GM12878 (cell line): ENCODE results near the gene NOCT. TPM values are rescaled to one million over a fixed set of nuclear protein-coding genes. Genes with fewer than 3 reads are reported as not detected.

Source experiments
- DPF2 ChIP-seq: fragments of 450-650 bp; IDR thresholded peaks from 2 replicates; pipeline ENCODE4 v1.6.1; 2017; ENCODE audit warnings: mild to moderate bottlenecking
- GATAD2B ChIP-seq: fragments of 450-650 bp; conservative IDR thresholded peaks from 2 replicates; pipeline ENCODE4 v1.6.1; 2017; ENCODE audit warnings: low read depth, mild to moderate bottlenecking, moderate library complexity
- HDAC6 ChIP-seq: fragments of 200-600 bp; sonication (generic); IDR thresholded peaks from one replicate; pipeline ENCODE4 v1.8.0; 2017; ENCODE audit warnings: antibody characterized with exemption; ENCODE audit not compliant: unreplicated experiment
- JUND ChIP-seq: IDR thresholded peaks from 2 replicates; pipeline ENCODE4 v1.6.1; 2012; ENCODE audit warnings: low read depth, mild to moderate bottlenecking, low read length, improper control_type of control experiment, moderate library complexity
- KLF5 ChIP-seq: fragments of 450-650 bp; IDR thresholded peaks from 2 replicates; pipeline ENCODE4 v1.6.1; 2014; ENCODE audit warnings: mild to moderate bottlenecking; ENCODE audit not compliant: partially characterized antibody
- NR2C2 ChIP-seq: IDR thresholded peaks from 2 replicates; pipeline ENCODE4 v1.6.1; 2011; ENCODE audit warnings: borderline replicate concordance, low read depth; ENCODE audit not compliant: control insufficient read depth, insufficient read length
- TBL1XR1 ChIP-seq: IDR thresholded peaks from 2 replicates; pipeline ENCODE4 v1.6.1; 2012; ENCODE audit warnings: low read depth, low read length, improper control_type of control experiment
- ZNF384 ChIP-seq: IDR thresholded peaks from 2 replicates; pipeline ENCODE4 v1.6.1; 2012; ENCODE audit warnings: low read depth, mild to moderate bottlenecking, low read length, improper control_type of control experiment, borderline replicate concordance
- ZNF592 ChIP-seq: fragments of 450-650 bp; IDR thresholded peaks from 2 replicates; pipeline ENCODE4 v1.6.1; 2017; ENCODE audit warnings: mild to moderate bottlenecking, moderate library complexity
- polyA plus RNA-seq, 11 experiments: library from polyadenylated mRNA; depleted of rRNA in 4 of 11; unstranded in 6 of 11; stranded (reverse) in 5 of 11; fragments of >200 nt; fragmentation: Nextera tagmentation in 4 of 11; fragmentation: Illumina TruSeq in 1 of 11; extraction: Ambion mirVana in 4 of 11; extraction: Trizol in 1 of 11; gene quantifications; 1 replicate in 1 of 11; 2 replicates in 10 of 11; pipeline versions ENCODE4 v1.2.1 to v1.2.3, GENCODE V29; 2011 to 2016; ENCODE audit warnings: inconsistent platforms in 2 of 11, missing spikeins in 2 of 11, low read depth in 1 of 11
- total RNA-seq, 4 experiments: library from RNA; depleted of rRNA in 3 of 4; stranded (reverse); fragments of >200 nt in 3 of 4; fragmentation: Illumina TruSeq in 1 of 4; extraction: Trizol in 1 of 4; gene quantifications; 2 replicates each; pipeline versions ENCODE4 v1.2.1 to v1.2.3, GENCODE V29; 2013 to 2021
- TF ChIP-seq, protein P1 (sequence below): fragments of 450-650 bp; IDR thresholded peaks from 2 replicates; pipeline ENCODE4 v1.6.1; 2017; ENCODE audit warnings: mild to moderate bottlenecking, moderate library complexity
- TF ChIP-seq, protein P2 (sequence below): fragments of 150-350 bp; IDR thresholded peaks from 2 replicates; pipeline ENCODE4 v1.6.1; 2016; ENCODE audit warnings: low read depth, low read length
- TF ChIP-seq, protein P3 (sequence below): fragments of 450-650 bp; formaldehyde crosslinking; IDR thresholded peaks from 2 replicates; pipeline ENCODE4 v1.4.0; 2020; ENCODE audit warnings: mild to moderate bottlenecking, moderate library complexity

NOCT gene
- total and polyA plus RNA-seq, 10 of the 15 experiments (the other 5 are each of a cell fraction or from before 2014, with no cell fraction given): 1.4 to 17.6 (median 8.1) TPM

DNA sequence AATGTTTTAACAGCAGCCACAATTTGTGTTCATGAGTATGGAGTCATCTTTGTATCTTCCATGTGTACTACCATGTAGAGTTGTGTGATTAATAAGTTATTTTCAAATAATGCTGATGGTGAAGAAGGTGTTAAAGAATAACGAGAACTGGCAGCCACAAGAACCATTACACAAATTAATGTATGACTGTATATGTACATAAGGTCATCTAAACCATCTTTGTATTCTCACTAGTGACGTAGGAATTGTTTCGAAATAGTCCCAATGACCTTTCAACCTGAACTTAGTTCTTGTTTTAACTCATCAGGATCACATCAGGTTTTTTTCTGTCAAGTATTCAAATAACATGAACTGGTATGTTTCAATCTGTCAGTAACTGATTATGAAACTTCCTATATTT is 48.3 kb upstream of the NOCT start (continued):
- TF ChIP-seq, protein P1, sequence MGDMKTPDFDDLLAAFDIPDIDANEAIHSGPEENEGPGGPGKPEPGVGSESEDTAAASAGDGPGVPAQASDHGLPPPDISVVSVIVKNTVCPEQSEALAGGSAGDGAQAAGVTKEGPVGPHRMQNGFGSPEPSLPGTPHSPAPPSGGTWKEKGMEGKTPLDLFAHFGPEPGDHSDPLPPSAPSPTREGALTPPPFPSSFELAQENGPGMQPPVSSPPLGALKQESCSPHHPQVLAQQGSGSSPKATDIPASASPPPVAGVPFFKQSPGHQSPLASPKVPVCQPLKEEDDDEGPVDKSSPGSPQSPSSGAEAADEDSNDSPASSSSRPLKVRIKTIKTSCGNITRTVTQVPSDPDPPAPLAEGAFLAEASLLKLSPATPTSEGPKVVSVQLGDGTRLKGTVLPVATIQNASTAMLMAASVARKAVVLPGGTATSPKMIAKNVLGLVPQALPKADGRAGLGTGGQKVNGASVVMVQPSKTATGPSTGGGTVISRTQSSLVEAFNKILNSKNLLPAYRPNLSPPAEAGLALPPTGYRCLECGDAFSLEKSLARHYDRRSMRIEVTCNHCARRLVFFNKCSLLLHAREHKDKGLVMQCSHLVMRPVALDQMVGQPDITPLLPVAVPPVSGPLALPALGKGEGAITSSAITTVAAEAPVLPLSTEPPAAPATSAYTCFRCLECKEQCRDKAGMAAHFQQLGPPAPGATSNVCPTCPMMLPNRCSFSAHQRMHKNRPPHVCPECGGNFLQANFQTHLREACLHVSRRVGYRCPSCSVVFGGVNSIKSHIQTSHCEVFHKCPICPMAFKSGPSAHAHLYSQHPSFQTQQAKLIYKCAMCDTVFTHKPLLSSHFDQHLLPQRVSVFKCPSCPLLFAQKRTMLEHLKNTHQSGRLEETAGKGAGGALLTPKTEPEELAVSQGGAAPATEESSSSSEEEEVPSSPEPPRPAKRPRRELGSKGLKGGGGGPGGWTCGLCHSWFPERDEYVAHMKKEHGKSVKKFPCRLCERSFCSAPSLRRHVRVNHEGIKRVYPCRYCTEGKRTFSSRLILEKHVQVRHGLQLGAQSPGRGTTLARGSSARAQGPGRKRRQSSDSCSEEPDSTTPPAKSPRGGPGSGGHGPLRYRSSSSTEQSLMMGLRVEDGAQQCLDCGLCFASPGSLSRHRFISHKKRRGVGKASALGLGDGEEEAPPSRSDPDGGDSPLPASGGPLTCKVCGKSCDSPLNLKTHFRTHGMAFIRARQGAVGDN: 0 out of 2 replicates have a peak, but pooled peaks have one; percentile 16
- TF ChIP-seq NR2C2 (no peak), HDAC6 (no peak), ZNF592 (peak; percentile 68; the same call in 1 of the 2 replicates), ZNF384 (no peak; the same call in 1 of the 2 replicates), JUND (0 out of 2 replicates have a peak, but pooled peaks have one; percentile 37), TBL1XR1 (no peak), GATAD2B (no peak), KLF5 (peak; percentile 49), DPF2 (peak; percentile 94)
- TF ChIP-seq, protein P2, sequence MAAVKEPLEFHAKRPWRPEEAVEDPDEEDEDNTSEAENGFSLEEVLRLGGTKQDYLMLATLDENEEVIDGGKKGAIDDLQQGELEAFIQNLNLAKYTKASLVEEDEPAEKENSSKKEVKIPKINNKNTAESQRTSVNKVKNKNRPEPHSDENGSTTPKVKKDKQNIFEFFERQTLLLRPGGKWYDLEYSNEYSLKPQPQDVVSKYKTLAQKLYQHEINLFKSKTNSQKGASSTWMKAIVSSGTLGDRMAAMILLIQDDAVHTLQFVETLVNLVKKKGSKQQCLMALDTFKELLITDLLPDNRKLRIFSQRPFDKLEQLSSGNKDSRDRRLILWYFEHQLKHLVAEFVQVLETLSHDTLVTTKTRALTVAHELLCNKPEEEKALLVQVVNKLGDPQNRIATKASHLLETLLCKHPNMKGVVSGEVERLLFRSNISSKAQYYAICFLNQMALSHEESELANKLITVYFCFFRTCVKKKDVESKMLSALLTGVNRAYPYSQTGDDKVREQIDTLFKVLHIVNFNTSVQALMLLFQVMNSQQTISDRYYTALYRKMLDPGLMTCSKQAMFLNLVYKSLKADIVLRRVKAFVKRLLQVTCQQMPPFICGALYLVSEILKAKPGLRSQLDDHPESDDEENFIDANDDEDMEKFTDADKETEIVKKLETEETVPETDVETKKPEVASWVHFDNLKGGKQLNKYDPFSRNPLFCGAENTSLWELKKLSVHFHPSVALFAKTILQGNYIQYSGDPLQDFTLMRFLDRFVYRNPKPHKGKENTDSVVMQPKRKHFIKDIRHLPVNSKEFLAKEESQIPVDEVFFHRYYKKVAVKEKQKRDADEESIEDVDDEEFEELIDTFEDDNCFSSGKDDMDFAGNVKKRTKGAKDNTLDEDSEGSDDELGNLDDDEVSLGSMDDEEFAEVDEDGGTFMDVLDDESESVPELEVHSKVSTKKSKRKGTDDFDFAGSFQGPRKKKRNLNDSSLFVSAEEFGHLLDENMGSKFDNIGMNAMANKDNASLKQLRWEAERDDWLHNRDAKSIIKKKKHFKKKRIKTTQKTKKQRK: no peak
- TF ChIP-seq, protein P3, sequence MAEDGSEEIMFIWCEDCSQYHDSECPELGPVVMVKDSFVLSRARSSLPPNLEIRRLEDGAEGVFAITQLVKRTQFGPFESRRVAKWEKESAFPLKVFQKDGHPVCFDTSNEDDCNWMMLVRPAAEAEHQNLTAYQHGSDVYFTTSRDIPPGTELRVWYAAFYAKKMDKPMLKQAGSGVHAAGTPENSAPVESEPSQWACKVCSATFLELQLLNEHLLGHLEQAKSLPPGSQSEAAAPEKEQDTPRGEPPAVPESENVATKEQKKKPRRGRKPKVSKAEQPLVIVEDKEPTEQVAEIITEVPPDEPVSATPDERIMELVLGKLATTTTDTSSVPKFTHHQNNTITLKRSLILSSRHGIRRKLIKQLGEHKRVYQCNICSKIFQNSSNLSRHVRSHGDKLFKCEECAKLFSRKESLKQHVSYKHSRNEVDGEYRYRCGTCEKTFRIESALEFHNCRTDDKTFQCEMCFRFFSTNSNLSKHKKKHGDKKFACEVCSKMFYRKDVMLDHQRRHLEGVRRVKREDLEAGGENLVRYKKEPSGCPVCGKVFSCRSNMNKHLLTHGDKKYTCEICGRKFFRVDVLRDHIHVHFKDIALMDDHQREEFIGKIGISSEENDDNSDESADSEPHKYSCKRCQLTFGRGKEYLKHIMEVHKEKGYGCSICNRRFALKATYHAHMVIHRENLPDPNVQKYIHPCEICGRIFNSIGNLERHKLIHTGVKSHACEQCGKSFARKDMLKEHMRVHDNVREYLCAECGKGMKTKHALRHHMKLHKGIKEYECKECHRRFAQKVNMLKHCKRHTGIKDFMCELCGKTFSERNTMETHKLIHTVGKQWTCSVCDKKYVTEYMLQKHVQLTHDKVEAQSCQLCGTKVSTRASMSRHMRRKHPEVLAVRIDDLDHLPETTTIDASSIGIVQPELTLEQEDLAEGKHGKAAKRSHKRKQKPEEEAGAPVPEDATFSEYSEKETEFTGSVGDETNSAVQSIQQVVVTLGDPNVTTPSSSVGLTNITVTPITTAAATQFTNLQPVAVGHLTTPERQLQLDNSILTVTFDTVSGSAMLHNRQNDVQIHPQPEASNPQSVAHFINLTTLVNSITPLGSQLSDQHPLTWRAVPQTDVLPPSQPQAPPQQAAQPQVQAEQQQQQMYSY (CRISPR knock-in tag): no peak
